Progenitor cell of endocrine pancreas (in vitro differentiated cells): ENCODE measurements around the gene MAPRE3. TPM values are rescaled to one million over a fixed set of nuclear protein-coding genes. Genes with fewer than 3 reads are reported as not detected.
A peak's percentile ranks its signal among the peaks of the same experiment; 100 is the strongest.

Experiments used
- DNase-seq: peaks from one replicate; pipeline ENCODE4 v3.0.0; 2021; ENCODE audit warnings: low spot score; ENCODE audit not compliant: unreplicated experiment
- H3K27ac Mint-ChIP-seq: 2 replicates; pipeline ENCODE4 v1.8.0; 2021; ENCODE audit warnings: mild to moderate bottlenecking, moderate library complexity, mixed read lengths
- H3K27me3 Mint-ChIP-seq: 2 replicates; pipeline ENCODE4 v1.8.0; 2021; ENCODE audit warnings: mixed read lengths
- H3K36me3 Mint-ChIP-seq: 2 replicates; pipeline ENCODE4 v1.8.0; 2022; ENCODE audit warnings: mixed read lengths; ENCODE audit not compliant: insufficient read depth
- H3K4me1 Mint-ChIP-seq: 2 replicates; pipeline ENCODE4 v1.8.0; 2021; ENCODE audit warnings: low read depth, mixed read lengths
- H3K4me3 Mint-ChIP-seq: 2 replicates; pipeline ENCODE4 v1.8.0; 2021; ENCODE audit warnings: low read depth, mild to moderate bottlenecking, moderate library complexity, mixed read lengths
- H3K9me3 Mint-ChIP-seq: 2 replicates; pipeline ENCODE4 v1.8.0; 2021; ENCODE audit warnings: low read depth, mixed read lengths
- total RNA-seq: library from RNA; stranded (reverse); gene quantifications from 2 replicates; pipeline ENCODE4 v1.2.1, GENCODE V29; 2021
- TF ChIP-seq, protein P1 (sequence below): fragments of 200-600 bp; sonication (generic); IDR thresholded peaks from one replicate; pipeline ENCODE4 v1.5.0; 2021; ENCODE audit warnings: antibody characterized with exemption, mild to moderate bottlenecking; ENCODE audit not compliant: unreplicated experiment

MAPRE3 gene
- total RNA-seq, 1 donor from 2014 or later = 18.6 TPM

DNA sequence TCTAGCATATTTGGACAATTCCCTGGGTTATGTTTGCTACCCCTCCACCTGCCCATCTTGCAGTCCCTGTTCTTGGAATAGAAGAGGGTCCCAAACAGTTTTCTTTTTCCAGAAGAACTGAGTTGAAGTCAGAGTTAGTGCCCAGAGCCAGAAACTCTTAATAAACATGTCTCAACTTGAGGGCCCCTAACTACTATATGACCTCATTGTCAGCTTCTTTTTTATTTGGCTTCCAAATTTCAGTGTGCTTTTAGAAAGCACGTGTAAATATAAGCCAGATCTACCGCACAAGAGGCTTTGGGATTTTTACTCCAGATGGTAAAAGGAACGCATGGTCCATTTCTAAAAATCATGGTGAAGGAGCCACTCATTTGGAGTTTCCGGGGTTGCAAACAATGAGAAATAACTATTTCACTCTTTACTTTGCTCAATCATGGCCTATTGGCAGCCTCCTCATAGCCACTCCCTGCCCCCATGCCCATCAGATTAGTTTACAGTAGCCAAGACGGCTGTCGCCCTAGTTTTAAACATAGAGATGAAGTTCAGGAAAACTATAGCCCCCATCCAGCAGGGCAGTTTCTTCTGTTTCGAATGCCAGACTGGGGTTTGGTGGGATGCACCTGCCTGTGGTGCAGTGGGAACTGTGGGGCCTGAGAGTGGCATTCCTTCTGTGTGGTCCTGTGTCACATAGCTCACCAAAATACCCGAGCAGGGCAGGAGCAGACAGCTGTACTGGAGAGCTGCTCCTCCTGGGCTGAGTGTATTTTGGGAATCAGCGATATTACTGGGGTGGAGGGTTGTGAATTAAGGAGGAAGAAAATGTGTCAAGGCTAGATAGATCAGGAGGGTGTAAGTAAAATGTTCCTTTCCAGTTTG is 1.7 kb downstream of the MAPRE3 start:
- Mint-ChIP-seq H3K4me1 (peaks cover 4% of the 10 kb centered on the region), H3K27me3 (peaks cover 53% of the 10 kb centered on the region), H3K27ac (no peak overlapping the region), H3K4me3 (peak overlapping the region; percentile 84), H3K36me3 (no peaks in the 10 kb centered on the region), H3K9me3 (no peaks in the 10 kb centered on the region)
- TF ChIP-seq, protein P1, sequence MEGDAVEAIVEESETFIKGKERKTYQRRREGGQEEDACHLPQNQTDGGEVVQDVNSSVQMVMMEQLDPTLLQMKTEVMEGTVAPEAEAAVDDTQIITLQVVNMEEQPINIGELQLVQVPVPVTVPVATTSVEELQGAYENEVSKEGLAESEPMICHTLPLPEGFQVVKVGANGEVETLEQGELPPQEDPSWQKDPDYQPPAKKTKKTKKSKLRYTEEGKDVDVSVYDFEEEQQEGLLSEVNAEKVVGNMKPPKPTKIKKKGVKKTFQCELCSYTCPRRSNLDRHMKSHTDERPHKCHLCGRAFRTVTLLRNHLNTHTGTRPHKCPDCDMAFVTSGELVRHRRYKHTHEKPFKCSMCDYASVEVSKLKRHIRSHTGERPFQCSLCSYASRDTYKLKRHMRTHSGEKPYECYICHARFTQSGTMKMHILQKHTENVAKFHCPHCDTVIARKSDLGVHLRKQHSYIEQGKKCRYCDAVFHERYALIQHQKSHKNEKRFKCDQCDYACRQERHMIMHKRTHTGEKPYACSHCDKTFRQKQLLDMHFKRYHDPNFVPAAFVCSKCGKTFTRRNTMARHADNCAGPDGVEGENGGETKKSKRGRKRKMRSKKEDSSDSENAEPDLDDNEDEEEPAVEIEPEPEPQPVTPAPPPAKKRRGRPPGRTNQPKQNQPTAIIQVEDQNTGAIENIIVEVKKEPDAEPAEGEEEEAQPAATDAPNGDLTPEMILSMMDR = no peak
- DNase-seq = no peak

DNA sequence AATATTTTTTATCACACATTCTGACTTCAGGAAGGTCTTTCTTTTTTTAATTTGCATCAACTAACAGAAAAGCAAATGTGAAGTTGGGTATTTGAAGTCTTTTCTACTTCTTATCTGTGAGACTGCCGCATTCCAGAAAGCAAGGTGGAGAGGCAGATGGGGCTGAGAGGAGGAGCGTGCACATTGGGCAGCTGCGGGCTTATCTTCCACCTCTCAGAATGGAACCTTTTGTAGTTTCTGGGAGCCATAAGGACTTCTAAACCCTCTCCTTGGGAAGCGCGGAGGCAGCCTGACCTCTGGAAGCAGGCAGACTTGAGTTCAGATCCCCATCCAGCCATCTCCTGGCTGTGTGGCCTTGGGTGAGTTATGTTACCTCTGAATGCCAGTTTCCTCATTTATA is 3.9 kb downstream of the MAPRE3 start:
- TF ChIP-seq, protein P1 = no peak
- Mint-ChIP-seq H3K9me3 (no peaks in the 10 kb centered on the region), H3K4me3 (no peak overlapping the region), H3K4me1 (peaks cover 8% of the 10 kb centered on the region), H3K27ac (no peak overlapping the region), H3K27me3 (peaks cover 37% of the 10 kb centered on the region), H3K36me3 (no peaks in the 10 kb centered on the region)
- DNase-seq = no peak

DNA sequence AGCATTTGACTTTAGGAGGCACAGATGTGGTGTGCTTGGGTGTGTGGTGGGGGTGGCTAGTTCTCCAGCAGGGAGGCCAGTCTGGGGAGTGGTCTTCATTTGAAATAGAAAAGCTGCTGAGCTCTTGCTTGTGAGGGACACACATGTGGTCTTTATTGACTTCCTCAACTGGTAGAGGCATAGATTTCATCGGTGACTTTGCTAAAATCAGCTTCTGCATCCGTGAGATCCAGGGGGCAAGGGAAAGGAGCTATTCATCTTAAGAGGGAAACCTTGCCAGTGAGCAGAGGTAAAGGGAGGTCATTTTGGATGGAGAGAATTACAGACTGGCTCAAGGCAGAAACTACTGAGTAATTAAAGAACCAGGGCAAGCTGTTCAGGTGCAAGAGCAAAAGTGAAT is 4.7 kb downstream of the MAPRE3 start:
- no peak for DNase-seq
- no peak overlapping the region for H3K4me3 Mint-ChIP-seq
- H3K27ac Mint-ChIP-seq = peak overlapping the region; percentile 46
- peaks cover 8% of the 10 kb centered on the region for H3K4me1 Mint-ChIP-seq
- H3K36me3 Mint-ChIP-seq = no peaks in the 10 kb centered on the region
- H3K9me3 Mint-ChIP-seq = no peaks in the 10 kb centered on the region
- TF ChIP-seq, protein P1 = no peak
- peaks cover 37% of the 10 kb centered on the region for H3K27me3 Mint-ChIP-seq

DNA sequence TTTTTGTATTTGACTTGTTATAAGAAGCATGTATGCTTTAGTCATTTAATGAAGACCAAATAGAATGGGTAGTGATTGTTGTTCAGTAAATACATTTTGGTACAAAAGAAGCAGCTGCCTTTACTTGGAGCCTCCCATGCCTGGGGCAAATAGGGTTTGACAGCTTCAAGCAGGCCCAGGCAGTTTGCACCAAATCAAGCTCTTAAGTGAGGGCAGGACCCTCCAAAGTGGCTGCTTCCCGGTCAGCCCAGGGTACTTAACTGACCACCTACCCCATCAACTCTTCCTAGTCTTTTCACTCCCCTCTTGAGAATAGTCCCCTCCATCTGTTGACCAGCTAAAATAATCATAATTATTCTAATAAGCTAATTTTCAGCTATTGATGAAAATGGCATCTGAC is 5.2 kb downstream of the MAPRE3 start:
- no peaks in the 10 kb centered on the region for H3K36me3 Mint-ChIP-seq
- peaks cover 37% of the 10 kb centered on the region for H3K27me3 Mint-ChIP-seq
- TF ChIP-seq, protein P1 = no peak
- no peak overlapping the region for H3K27ac Mint-ChIP-seq
- H3K4me3 Mint-ChIP-seq = no peak overlapping the region
- DNase-seq = no peak
- H3K4me1 Mint-ChIP-seq = peaks cover 8% of the 10 kb centered on the region
- H3K9me3 Mint-ChIP-seq = no peaks in the 10 kb centered on the region

DNA sequence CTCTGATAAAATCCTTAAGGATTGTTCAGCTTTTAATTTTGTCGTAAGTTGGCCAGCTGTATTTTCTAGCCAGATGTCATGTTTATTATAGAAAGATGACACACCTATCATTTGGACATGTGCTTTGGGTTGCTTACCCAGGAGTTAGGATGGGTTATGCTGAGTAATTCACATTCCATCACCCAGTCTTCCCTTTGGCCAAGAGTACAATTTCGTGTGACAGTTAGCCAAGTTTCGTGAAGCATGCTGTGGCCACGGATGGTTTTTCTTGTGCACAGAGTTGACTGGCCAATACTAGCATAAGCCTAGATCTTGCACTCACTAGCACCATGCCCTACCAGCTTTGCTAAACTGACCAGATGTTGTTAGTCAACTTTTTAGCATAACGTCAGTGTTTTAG is 5.8 kb downstream of the MAPRE3 start:
- Mint-ChIP-seq H3K27me3 (peaks cover 35% of the 10 kb centered on the region), H3K36me3 (no peaks in the 10 kb centered on the region), H3K27ac (no peak overlapping the region), H3K4me3 (no peak overlapping the region), H3K9me3 (no peaks in the 10 kb centered on the region), H3K4me1 (peaks cover 6% of the 10 kb centered on the region)
- DNase-seq = no peak
- TF ChIP-seq, protein P1 = no peak
